OCI-LY1 (cell line): ENCODE data around the gene ANKRD66.

ENCODE experiments used
- H2AFZ ChIP-seq: fragments of 200-600 bp; sonication (generic), shearing (Covaris generic); 2 replicates; pipeline ENCODE4 v1.6.0; 2014; ENCODE audit warnings: antibody characterized with exemption, mild to moderate bottlenecking, low read length
- H3F3A ChIP-seq: fragments of 200-600 bp; sonication (generic), shearing (Covaris generic); 2 replicates; pipeline ENCODE4 v1.6.0; 2014; ENCODE audit warnings: mild to moderate bottlenecking, antibody characterized with exemption, low read length, moderate library complexity; ENCODE audit not compliant: insufficient read depth
- H3K27ac ChIP-seq: fragments of 200-600 bp; sonication (generic); 2 replicates; pipeline ENCODE4 v1.5.1; 2014; ENCODE audit warnings: low read length, mixed run types, mild to moderate bottlenecking, low read depth; ENCODE audit not compliant: poor library complexity, severe bottlenecking
- H3K27me3 ChIP-seq: fragments of 200-600 bp; sonication (generic); 2 replicates; pipeline ENCODE4 v1.6.0; 2014; ENCODE audit warnings: antibody characterized with exemption, mild to moderate bottlenecking, low read length, moderate library complexity; ENCODE audit not compliant: insufficient read depth
- H3K36me3 ChIP-seq: fragments of 200-600 bp; sonication (generic); 2 replicates; pipeline ENCODE4 v1.6.1; 2014; ENCODE audit warnings: mild to moderate bottlenecking, antibody characterized with exemption, low read length, moderate library complexity, mixed read lengths; ENCODE audit not compliant: insufficient read depth
- H3K4me1 ChIP-seq: fragments of 200-600 bp; sonication (generic); 2 replicates; pipeline ENCODE4 v1.5.1; 2014; ENCODE audit warnings: mild to moderate bottlenecking, low read length, moderate library complexity; ENCODE audit not compliant: insufficient read depth, severe bottlenecking
- H3K4me2 ChIP-seq: fragments of 200-600 bp; sonication (generic), shearing (Covaris generic); 2 replicates; pipeline ENCODE4 v1.6.1; 2014; ENCODE audit warnings: low read length
- H3K4me3 ChIP-seq: fragments of 200-600 bp; sonication (generic); 2 replicates; pipeline ENCODE4 v1.5.1; 2014; ENCODE audit warnings: low read length, low read depth, mild to moderate bottlenecking, mixed read lengths; ENCODE audit not compliant: poor library complexity, severe bottlenecking
- H3K79me2 ChIP-seq: fragments of 200-600 bp; shearing (Covaris generic); 2 replicates; pipeline ENCODE4 v1.6.1; 2016; ENCODE audit warnings: mixed run types, low read length, mixed read lengths; ENCODE audit not compliant: insufficient read depth
- H3K9ac ChIP-seq: fragments of 200-600 bp; sonication (generic), shearing (Covaris generic); 2 replicates; pipeline ENCODE4 v1.6.1; 2014; ENCODE audit warnings: mild to moderate bottlenecking, low read length, mixed read lengths
- H3K9me2 ChIP-seq: fragments of 200-600 bp; sonication (generic), shearing (Covaris generic); 2 replicates; pipeline ENCODE4 v1.6.1; 2014; ENCODE audit warnings: low read depth, mild to moderate bottlenecking, low read length, mixed read lengths
- H3K9me3 ChIP-seq: fragments of 200-600 bp; shearing (Covaris generic); 2 replicates; pipeline ENCODE4 v1.6.1; 2014; ENCODE audit warnings: low read length, mixed read lengths
- H4K20me1 ChIP-seq: fragments of 200-600 bp; sonication (generic), shearing (Covaris generic); 2 replicates; pipeline ENCODE4 v1.6.0; 2016; ENCODE audit warnings: mild to moderate bottlenecking, low read length; ENCODE audit not compliant: insufficient read depth
- CTCF ChIP-seq: fragments of 200-600 bp; sonication (generic), shearing (Covaris generic); IDR thresholded peaks from 2 replicates; pipeline ENCODE4 v1.5.1; 2017; ENCODE audit warnings: mild to moderate bottlenecking, antibody characterized with exemption, low read length, moderate library complexity, mixed read lengths
- EZH2 ChIP-seq: fragments of 200-600 bp; sonication (generic), shearing (Covaris generic); IDR thresholded peaks from 2 replicates; pipeline ENCODE4 v1.8.0; 2017; ENCODE audit warnings: borderline replicate concordance, mixed run types, mild to moderate bottlenecking, antibody characterized with exemption, low read length, moderate library complexity, mixed read lengths

The ANKRD66 gene

GRCh38 chr6:46790355-46790874 is 43.7 kb downstream of the ANKRD66 start:
- H3K36me3 ChIP-seq = no peaks in the 10 kb centered on the region
- no peak overlapping the region for H3K27ac ChIP-seq
- H3K79me2 ChIP-seq = no peaks in the 10 kb centered on the region
- H3K27me3 ChIP-seq = no peaks in the 10 kb centered on the region
- no peak overlapping the region for H3K4me2 ChIP-seq
- TF ChIP-seq EZH2 = no peak
- no peak for TF ChIP-seq CTCF
- no peak overlapping the region for H2AFZ ChIP-seq
- H3F3A ChIP-seq = no peaks in the 10 kb centered on the region
- H3K9me2 ChIP-seq = no peaks in the 10 kb centered on the region
- no peak overlapping the region for H3K9ac ChIP-seq
- no peak overlapping the region for H3K4me3 ChIP-seq
- no peaks in the 10 kb centered on the region for H3K9me3 ChIP-seq
- H4K20me1 ChIP-seq = no peaks in the 10 kb centered on the region
- no peaks in the 10 kb centered on the region for H3K4me1 ChIP-seq

GRCh38 chr6:46792635-46793034 is 45.9 kb downstream of the ANKRD66 start:
- H3K4me3 ChIP-seq = no peak overlapping the region
- H4K20me1 ChIP-seq = no peaks in the 10 kb centered on the region
- no peak overlapping the region for H3K4me2 ChIP-seq
- H3K79me2 ChIP-seq = no peaks in the 10 kb centered on the region
- H2AFZ ChIP-seq = no peak overlapping the region
- TF ChIP-seq CTCF (no peak), EZH2 (no peak)
- H3K36me3 ChIP-seq = no peaks in the 10 kb centered on the region
- no peaks in the 10 kb centered on the region for H3K9me2 ChIP-seq
- no peak overlapping the region for H3K27ac ChIP-seq
- no peaks in the 10 kb centered on the region for H3K27me3 ChIP-seq
- no peaks in the 10 kb centered on the region for H3F3A ChIP-seq
- no peaks in the 10 kb centered on the region for H3K4me1 ChIP-seq
- no peaks in the 10 kb centered on the region for H3K9me3 ChIP-seq
- no peak overlapping the region for H3K9ac ChIP-seq

GRCh38 chr6:46793138-46793537 is 46.4 kb downstream of the ANKRD66 start, which contains the start of gene MEP1A:
Gene MEP1A (plus strand): TSS chr6:46793389. CDS start chr6:46793399, 10 bp downstream.
- no peak within 1 kb of the TSS for H3K27ac ChIP-seq
- TF ChIP-seq EZH2 (no peak), CTCF (no peak)
- no peaks in the 10 kb centered on the region for H3K36me3 ChIP-seq
- H4K20me1 ChIP-seq = no peaks in the 10 kb centered on the region
- no peaks in the 10 kb centered on the region for H3K79me2 ChIP-seq
- H2AFZ ChIP-seq = no peak within 1 kb of the TSS
- no peak within 1 kb of the TSS for H3K9ac ChIP-seq
- no peaks in the 10 kb centered on the region for H3K4me1 ChIP-seq
- H3K4me3 ChIP-seq = no peak within 1 kb of the TSS
- H3K9me2 ChIP-seq = no peaks in the 10 kb centered on the region
- H3K4me2 ChIP-seq = no peak within 1 kb of the TSS
- no peaks in the 10 kb centered on the region for H3F3A ChIP-seq
- no peaks in the 10 kb centered on the region for H3K27me3 ChIP-seq
- no peaks in the 10 kb centered on the region for H3K9me3 ChIP-seq
